NCI-H2196 treated with DMSO at 0.1 percent for 48 hours (cell line): ENCODE data around the gene BEGAIN.

Experiments used
- DNase-seq: peaks from one replicate; lab custom pipeline; 2025; ENCODE audit not compliant: unreplicated experiment; lab: John Stamatoyannopoulos, UW

Gene BEGAIN

GRCh38 chr14:100584056-100585031 lies 2.9 kb downstream of the BEGAIN start:
- no peak for DNase-seq

- DNase-seq = no peak
Measured at GRCh38 chr14:100583245-100583644, 4.0 kb downstream of the BEGAIN start.

DNA sequence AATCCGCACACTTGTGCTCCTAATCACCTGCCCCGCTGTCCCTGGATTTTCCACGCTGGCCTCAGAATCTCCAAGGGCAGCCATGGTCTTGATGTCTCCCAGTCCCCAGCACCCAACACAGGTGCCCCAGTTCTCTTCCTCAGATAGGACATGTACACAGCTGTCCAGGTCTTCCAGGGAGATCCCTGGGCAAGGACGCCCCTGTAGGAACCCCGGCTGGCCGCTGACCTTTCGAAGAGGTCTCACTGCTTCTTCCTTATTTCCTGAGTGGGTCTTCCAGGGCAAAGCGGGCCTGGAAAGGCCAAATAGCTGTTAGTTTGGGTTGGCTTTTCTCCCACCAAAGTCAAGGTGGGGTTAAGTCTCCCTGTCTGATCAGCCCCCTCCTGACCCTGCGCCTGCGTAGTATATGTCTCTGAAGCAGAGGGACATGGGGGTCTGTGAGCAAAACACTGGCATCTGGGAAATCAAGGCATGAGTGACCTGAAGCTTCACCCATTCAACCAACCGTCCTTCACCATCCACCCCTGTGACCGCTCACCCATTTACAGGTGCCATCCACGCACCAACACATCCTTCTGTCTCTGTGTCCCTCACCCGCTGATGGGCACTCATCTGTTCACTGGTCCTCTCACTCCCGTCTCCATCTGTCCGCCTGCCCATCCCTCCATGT lies 4.6 kb downstream of the BEGAIN start:
- DNase-seq = no peak

DNA sequence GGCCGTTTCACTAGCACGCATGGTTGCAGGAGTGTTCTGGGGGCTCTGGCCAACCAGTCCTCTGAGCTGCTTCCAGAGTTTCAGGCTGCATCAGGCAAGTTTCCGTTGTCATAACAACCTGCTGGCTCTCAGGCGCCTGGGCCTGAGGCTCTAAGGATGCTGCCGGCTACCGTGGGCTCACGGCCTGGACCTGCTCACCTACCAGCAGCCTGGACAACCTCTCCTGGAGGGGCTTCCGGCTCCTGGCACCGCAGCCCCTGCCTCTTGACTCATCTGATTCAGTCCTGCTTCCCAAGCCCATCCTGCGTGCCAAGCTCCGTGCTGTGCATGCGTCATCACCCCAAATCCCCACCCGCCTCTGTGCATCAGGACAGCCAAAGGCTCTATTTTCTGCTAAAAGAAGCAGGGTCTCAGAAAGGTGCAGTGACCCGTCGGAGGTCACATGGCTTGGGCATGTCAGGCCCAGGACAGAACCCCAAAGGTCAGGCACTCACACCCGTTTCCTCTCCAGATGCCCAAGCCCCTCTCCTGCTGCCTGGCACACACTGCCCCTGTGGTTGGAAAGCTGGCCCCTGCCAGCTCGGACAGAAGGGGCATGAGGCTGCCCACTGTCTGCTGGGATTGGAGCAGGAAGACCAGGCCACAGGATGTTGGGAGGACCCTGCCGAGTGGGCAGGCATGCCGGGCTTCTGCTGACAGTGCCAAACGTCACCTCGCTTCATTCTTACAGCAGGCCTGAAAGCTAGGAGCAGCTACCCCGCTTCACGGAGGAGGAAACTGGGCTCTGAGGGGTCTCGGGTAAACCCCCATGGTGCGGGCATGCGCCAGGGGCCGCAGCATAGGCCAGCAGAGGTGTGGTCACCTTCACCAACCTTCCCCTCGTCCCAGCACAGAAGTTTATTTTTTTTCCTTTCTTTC lies 5.7 kb downstream of the BEGAIN start:
- no peak for DNase-seq

DNA sequence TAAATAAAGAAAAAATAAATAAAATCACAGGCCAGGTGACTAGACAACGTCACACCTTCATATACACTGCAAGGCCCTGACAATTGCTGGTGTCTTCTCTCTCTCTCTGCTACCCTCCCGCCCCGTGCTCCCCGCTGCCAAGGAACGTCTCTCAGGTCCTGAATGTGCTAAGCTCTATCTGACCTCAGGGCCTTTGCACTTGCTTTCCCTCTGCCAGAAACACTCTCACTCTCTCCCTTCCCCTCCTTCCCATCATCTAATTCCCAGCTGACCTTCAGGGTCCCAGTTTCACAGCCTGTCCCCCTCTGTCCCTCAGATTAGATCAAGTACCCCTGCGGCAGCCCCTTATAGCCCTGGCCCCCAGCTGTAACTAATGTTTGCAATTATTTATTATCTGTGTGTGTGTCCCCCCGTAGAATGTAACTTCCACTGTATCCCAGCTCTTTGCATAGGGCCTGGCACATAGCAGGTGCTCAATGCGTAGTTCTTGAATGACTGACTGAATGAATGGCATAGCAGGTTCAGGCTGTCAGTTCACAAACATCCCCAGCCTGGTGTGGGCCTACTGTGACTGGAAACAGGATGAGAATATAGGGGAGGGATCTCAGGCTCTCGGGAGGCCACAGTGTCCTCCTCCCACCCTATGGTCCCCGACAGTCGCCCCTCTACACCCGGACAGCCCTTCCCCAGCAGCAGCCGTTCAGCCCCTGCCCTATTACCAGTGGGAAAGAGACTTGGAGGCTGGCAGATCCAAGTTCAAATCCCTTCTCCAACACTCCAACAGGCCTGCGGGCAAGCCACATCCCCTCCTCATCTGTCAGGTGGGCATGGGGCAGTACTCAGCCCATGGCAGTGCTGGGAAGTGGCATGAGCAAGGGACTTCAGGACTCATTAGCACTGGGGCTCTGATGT lies 6.6 kb downstream of the BEGAIN start:
- no peak for DNase-seq

- DNase-seq = no peak
Measured at GRCh38 chr14:100578552-100578951, 8.7 kb downstream of the BEGAIN start.

DNA sequence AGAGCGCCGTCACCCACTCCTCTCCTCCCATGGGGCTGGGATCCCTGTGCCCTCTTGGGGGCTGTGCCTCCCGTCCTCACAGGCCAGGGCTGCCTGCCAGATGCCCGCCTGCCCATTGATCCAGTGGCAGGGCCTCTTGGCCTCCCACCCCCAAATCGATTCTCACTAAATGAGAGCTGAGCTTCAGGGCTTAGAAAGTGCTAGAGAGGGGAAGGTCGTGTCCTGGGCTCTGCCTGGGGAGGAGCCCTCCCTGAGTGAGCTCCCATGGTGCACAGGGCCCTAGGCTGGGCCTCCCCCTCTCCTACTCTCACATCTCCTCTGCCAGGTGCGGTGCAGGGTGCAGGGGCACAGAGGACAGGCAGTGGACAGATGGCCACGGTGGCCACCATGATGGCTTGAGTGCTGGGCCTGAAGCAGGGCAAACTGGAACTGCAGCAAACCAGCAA lies 9.2 kb downstream of the BEGAIN start:
- no peak for DNase-seq

- DNase-seq = no peak
Measured at GRCh38 chr14:100577321-100577985, 9.8 kb downstream of the BEGAIN start.

DNA sequence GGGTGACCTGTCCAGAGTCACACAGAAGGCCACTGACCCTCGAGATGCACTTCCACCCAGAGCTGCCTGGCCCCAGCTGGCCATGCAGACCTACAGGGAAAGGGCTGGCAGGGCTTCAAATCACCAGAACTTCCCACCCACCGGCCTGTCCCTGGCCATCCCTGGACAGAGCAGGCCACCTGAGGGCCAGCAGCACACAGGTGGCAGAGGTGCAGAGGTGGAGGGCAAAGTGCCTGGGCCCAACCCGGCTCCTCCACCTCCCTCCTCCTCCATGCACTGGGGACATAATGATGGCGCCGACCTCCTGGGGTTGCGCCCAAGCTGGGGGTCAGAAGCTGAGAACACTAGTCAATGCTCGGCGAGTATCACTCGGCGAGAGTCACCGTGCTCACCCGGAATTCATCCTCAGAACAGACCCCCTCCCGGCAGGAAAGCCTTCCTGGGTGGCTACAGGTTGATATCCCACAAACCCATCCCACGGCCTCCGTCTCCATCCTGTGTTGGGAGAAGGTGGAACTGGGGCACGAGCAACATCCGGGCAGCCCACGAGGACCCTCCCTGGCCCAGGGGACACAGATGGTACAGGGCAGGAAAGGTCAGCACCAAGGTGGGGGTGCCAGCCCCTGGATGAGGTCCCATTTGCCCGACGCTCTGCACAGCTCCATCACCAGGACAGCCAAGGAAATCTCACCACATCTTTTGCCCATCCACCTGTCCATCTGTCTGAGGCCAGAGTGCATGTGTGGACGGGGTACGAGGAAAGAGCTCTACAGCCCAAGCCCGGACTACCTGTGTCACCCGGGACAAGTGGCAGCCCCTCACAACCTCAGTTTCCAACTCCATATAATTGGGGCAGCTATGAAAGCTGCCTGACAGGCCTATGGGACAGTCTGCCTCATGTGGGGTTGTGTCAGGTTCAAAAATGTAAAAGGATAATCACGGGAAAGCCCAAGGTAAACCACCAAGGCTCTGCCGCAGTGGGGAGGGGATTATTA lies 10.8 kb downstream of the BEGAIN start:
- DNase-seq = no peak

GRCh38 chr14:100575266-100575995 lies 11.8 kb downstream of the BEGAIN start:
- no peak for DNase-seq

DNA sequence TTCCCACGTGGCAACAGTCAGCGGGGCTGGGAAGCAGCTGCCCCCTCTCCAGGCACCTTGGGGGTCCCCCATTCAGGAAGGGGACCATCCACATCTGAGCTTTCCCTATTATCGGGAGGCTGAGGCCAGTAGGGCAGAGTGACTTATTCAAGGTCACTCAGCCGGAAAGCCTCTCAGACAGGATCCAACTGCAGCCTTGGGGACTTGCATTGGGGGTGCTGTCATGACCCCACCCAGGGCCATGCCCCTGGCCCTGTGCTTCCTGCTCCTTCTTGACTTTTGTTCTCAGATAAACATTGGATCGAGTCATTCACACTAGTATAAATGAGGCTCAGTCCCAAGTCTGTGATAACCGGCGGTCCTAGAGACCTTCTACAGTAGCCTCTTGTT lies 12.6 kb downstream of the BEGAIN start:
- no peak for DNase-seq

DNA sequence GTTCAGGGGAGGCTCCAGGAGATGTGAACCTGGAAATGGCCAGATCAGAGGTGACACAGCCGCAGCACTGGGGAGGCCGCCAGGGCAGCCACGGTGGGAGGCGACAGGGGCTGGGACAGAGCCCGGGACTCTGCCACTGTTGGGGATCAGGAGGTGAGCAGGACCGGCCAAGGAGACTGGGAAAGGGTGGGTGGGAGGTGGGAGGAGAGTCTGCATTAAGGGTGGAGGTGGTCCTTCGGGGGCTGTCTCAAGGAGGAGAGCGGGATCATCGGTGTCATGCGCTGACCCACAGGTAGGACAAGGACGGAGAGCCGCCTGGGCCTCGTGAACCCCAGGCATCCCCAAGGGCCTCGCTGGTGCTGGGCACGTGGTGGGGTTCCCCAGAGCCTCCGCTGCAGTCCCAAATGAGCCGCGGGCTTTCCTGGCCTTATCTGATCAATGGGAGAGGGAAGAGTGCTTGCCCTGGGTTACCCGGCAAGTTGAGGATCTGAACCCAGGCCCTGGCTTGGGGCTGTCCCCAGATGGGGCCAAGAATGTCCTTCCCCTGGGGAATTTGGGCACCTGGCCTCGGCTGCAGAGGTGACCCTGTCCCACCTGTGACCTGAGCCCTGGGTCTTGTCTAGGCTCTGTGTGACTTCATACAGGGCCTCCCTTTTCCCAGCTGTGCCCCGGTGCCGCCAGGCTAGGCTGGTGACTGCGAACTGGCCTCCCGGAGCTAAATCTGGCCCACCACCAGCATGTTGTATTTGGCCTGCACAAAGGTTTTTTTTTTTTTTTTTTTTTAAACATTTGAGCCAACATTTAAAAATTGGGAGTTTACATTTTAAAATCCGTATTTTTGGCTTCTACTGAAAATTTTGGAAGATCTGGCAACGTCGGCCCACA lies 13.2 kb downstream of the BEGAIN start:
- DNase-seq = no peak

GRCh38 chr14:100573002-100573756 lies 14.0 kb downstream of the BEGAIN start:
- no peak for DNase-seq

GRCh38 chr14:100572543-100572942 lies 14.7 kb downstream of the BEGAIN start:
- DNase-seq = no peak

- DNase-seq = no peak
Measured at GRCh38 chr14:100571837-100572236, 15.4 kb downstream of the BEGAIN start.
